CD4-positive, alpha-beta T cell (primary cell): ENCODE measurements around the gene CLSTN2. TPM values are rescaled to one million over a fixed set of nuclear protein-coding genes. Genes with fewer than 3 reads are reported as not detected.

Source experiments
- ATAC-seq: fragments of 200-7000 bp; cut with Tn5 transposase; one replicate; pipeline ENCODE4 v1.10.0; 2022; ENCODE audit warnings: mild to moderate bottlenecking; ENCODE audit not compliant: poor library complexity
- CTCF ChIA-PET: fragments of 350-600 bp; sonication (Branson Sonifier 250); formaldehyde crosslinking; loops from one replicate; lab custom pipeline; 2021; ENCODE audit warnings: antibody characterized with exemption, inconsistent platforms; lab: Charles Lee
- POLR2A ChIA-PET: fragments of 350-600 bp; sonication (Branson Sonifier 250); formaldehyde crosslinking; loops from one replicate; lab custom pipeline; 2021; ENCODE audit warnings: antibody characterized with exemption, inconsistent platforms; lab: Charles Lee
- DNase-seq, 14 experiments: peaks; one replicate each; pipeline ENCODE4 v3.0.0-alpha.2; 2013 to 2020; ENCODE audit warnings: mixed read lengths in 2 of 14
- H3K27ac ChIP-seq, 2 donors: one replicate each; pipeline versions ENCODE4 v1.5.1 to v1.7.0; 2013; ENCODE audit warnings: low read length in 2 of 2, low read depth in 1 of 2, mild to moderate bottlenecking in 1 of 2
- H3K27me3 ChIP-seq, 2 experiments: 1 replicate in 1 of 2; 2 replicates in 1 of 2; pipeline versions ENCODE4 v1.6.1 to v1.7.0; 2013; ENCODE audit warnings: low read length in 2 of 2, control low read depth in 1 of 2, mild to moderate bottlenecking in 1 of 2, moderate library complexity in 1 of 2; ENCODE audit not compliant: insufficient read depth in 2 of 2, control insufficient read depth in 1 of 2
- H3K36me3 ChIP-seq: one replicate; pipeline ENCODE4 v1.6.1; 2013; ENCODE audit warnings: low read length, control low read depth; ENCODE audit not compliant: insufficient read depth
- H3K4me1 ChIP-seq: one replicate; pipeline ENCODE4 v1.6.1; 2013; ENCODE audit warnings: low read length, control low read depth; ENCODE audit not compliant: insufficient read depth
- H3K4me3 ChIP-seq: one replicate; pipeline ENCODE4 v1.5.1; 2013; ENCODE audit warnings: mild to moderate bottlenecking, low read length, moderate library complexity
- H3K9me3 ChIP-seq, 2 experiments: 1 replicate in 1 of 2; 2 replicates in 1 of 2; pipeline versions ENCODE4 v1.6.1 to v1.7.0; 2013; ENCODE audit warnings: low read length in 2 of 2, mild to moderate bottlenecking in 2 of 2, control low read depth in 1 of 2, moderate library complexity in 1 of 2; ENCODE audit not compliant: control insufficient read depth in 1 of 2, insufficient read depth in 1 of 2
- H3K27ac Mint-ChIP-seq: one replicate; pipeline ENCODE4 v1.8.0; 2020; ENCODE audit warnings: mixed read lengths
- H3K27me3 Mint-ChIP-seq: one replicate; pipeline ENCODE4 v1.8.0; 2021; ENCODE audit warnings: mixed read lengths
- H3K36me3 Mint-ChIP-seq: one replicate; pipeline ENCODE4 v1.8.0; 2021; ENCODE audit warnings: low read depth, mixed read lengths
- H3K4me1 Mint-ChIP-seq: one replicate; pipeline ENCODE4 v1.8.0; 2021; ENCODE audit warnings: low read depth, mixed read lengths
- H3K4me3 Mint-ChIP-seq: one replicate; pipeline ENCODE4 v1.8.0; 2020; ENCODE audit warnings: mild to moderate bottlenecking, mixed read lengths
- H3K9me3 Mint-ChIP-seq: one replicate; pipeline ENCODE4 v1.8.0; 2020; ENCODE audit warnings: mixed read lengths
- CTCF ChIP-seq: fragments of 200-600 bp; IDR thresholded peaks from one replicate; pipeline ENCODE4 v1.8.0; 2022; ENCODE audit warnings: antibody characterized with exemption, mild to moderate bottlenecking
- intact Hi-C, 2 experiments: fragments of 100-400 bp; cut with DNase I in 1 of 2; cut with micrococcal nuclease in 1 of 2; formaldehyde crosslinking; loops; one replicate each; pipeline versions ENCODE4 v1.15.1 to v1.9.0; 2023 to 2025; cut with DNase I, micrococcal nuclease
- total RNA-seq, 174 experiments: library from RNA in 2 of 174; stranded (reverse) in 2 of 174; gene quantifications; one replicate each; pipeline ENCODE4 v1.2.3 and lab custom pipeline; 2021 to 2026

Gene CLSTN2
- total RNA-seq, 2 experiments from 2014 or later, result not detected

GRCh38 chr3:140334132-140334929 is 399.3 kb downstream of the CLSTN2 start:
- Histone ChIP-seq H3K36me3 (no peaks in the 10 kb centered on the region), H3K9me3 (peaks cover 0 to 3% of the 10 kb centered on the region in 2 experiments), H3K27me3 (no peaks in the 10 kb centered on the region), H3K4me3 (no peak overlapping the region), H3K4me1 (no peaks in the 10 kb centered on the region), H3K27ac (no peak overlapping the region)
- no peak for DNase-seq
- ChIA-PET POLR2A (no interaction called here), CTCF (no interaction called here)
- ATAC-seq, result no peak
- Mint-ChIP-seq H3K27ac (no peak overlapping the region), H3K27me3 (peaks cover 15% of the 10 kb centered on the region), H3K4me1 (no peaks in the 10 kb centered on the region), H3K9me3 (no peaks in the 10 kb centered on the region), H3K36me3 (no peaks in the 10 kb centered on the region), H3K4me3 (no peak overlapping the region)
- intact Hi-C loops, result no loop called here
- no peak for TF ChIP-seq CTCF

- H3K27ac Mint-ChIP-seq, result no peak overlapping the region
- Histone ChIP-seq H3K9me3 (peaks cover 0 to 3% of the 10 kb centered on the region in 2 experiments), H3K4me3 (no peak overlapping the region), H3K27ac (no peak overlapping the region), H3K36me3 (no peaks in the 10 kb centered on the region), H3K27me3 (no peaks in the 10 kb centered on the region), H3K4me1 (no peaks in the 10 kb centered on the region)
- no peak for TF ChIP-seq CTCF
- intact Hi-C loops, result no loop called here
- H3K4me3 Mint-ChIP-seq, result no peak overlapping the region
- H3K27me3 Mint-ChIP-seq, result peaks cover 8% of the 10 kb centered on the region
- H3K9me3 Mint-ChIP-seq, result no peaks in the 10 kb centered on the region
- POLR2A ChIA-PET, result no interaction called here
- CTCF ChIA-PET, result no interaction called here
- no peak for ATAC-seq
- H3K4me1 Mint-ChIP-seq, result no peaks in the 10 kb centered on the region
- no peaks in the 10 kb centered on the region for H3K36me3 Mint-ChIP-seq
- no peak for DNase-seq
These were observed 401.5 kb downstream of the CLSTN2 start for GRCh38 chr3:140336465-140336864.

- H3K27ac ChIP-seq, result no peak overlapping the region
- intact Hi-C loops, result no loop called here
- peaks cover 0 to 3% of the 10 kb centered on the region in 2 experiments for H3K9me3 ChIP-seq
- no peak for ATAC-seq
- no peak for DNase-seq
- no peak for TF ChIP-seq CTCF
- Mint-ChIP-seq H3K9me3 (no peaks in the 10 kb centered on the region), H3K4me1 (no peaks in the 10 kb centered on the region), H3K27ac (no peak overlapping the region), H3K36me3 (no peaks in the 10 kb centered on the region), H3K4me3 (no peak overlapping the region), H3K27me3 (no peaks in the 10 kb centered on the region)
- no peaks in the 10 kb centered on the region for H3K27me3 ChIP-seq
- POLR2A ChIA-PET, result no interaction called here
- CTCF ChIA-PET, result no interaction called here
- H3K4me3 ChIP-seq, result no peak overlapping the region
- H3K4me1 ChIP-seq, result no peaks in the 10 kb centered on the region
- H3K36me3 ChIP-seq, result no peaks in the 10 kb centered on the region
These were observed 403.9 kb downstream of the CLSTN2 start for GRCh38 chr3:140338916-140339315.
